Activated CD8-positive, alpha-beta T cell treated with anti-CD3 and anti-CD28 coated beads for 36 hours (primary cell): ENCODE measurements around the gene TEDDM1. TPM values are rescaled to one million over a fixed set of nuclear protein-coding genes. Genes with fewer than 3 reads are reported as not detected.

Source experiments
- ATAC-seq: fragments of 200-7000 bp; cut with Tn5 transposase; one replicate; pipeline ENCODE4 v1.10.0; 2021; ENCODE audit warnings: mild to moderate bottlenecking, moderate library complexity
- CTCF ChIA-PET: fragments of 350-600 bp; sonication (Branson Sonifier 250); formaldehyde crosslinking; loops from one replicate; lab custom pipeline; 2021; ENCODE audit warnings: antibody characterized with exemption; lab: Charles Lee
- POLR2A ChIA-PET: fragments of 350-600 bp; sonication (Branson Sonifier 250); formaldehyde crosslinking; loops from one replicate; lab custom pipeline; 2021; ENCODE audit warnings: antibody characterized with exemption; lab: Charles Lee
- DNase-seq: peaks from one replicate; pipeline ENCODE4 v3.0.0-alpha.2; 2020
- H3K27ac Mint-ChIP-seq: one replicate; pipeline ENCODE4 v1.8.0; 2021; ENCODE audit warnings: mild to moderate bottlenecking, mixed read lengths
- H3K27me3 Mint-ChIP-seq: one replicate; pipeline ENCODE4 v1.8.0; 2021; ENCODE audit warnings: mixed read lengths
- H3K36me3 Mint-ChIP-seq: one replicate; pipeline ENCODE4 v1.8.0; 2021; ENCODE audit warnings: low read depth, mixed read lengths
- H3K4me1 Mint-ChIP-seq: one replicate; pipeline ENCODE4 v1.8.0; 2021; ENCODE audit warnings: low read depth, mixed read lengths
- H3K4me3 Mint-ChIP-seq: one replicate; pipeline ENCODE4 v1.8.0; 2021; ENCODE audit warnings: mild to moderate bottlenecking, moderate library complexity, mixed read lengths
- H3K9me3 Mint-ChIP-seq: one replicate; pipeline ENCODE4 v1.8.0; 2021; ENCODE audit warnings: mixed read lengths
- intact Hi-C: fragments of 100-400 bp; cut with micrococcal nuclease; formaldehyde crosslinking; loops from one replicate; pipeline ENCODE4 v1.10.0; 2022
- total RNA-seq, 2 experiments: library from RNA; stranded (reverse); gene quantifications; one replicate each; pipeline ENCODE4 v1.2.3, GENCODE V29; 2021
- TF ChIP-seq, protein P1 (sequence below): fragments of 200-600 bp; IDR thresholded peaks from one replicate; pipeline ENCODE4 v1.8.0; 2022; ENCODE audit warnings: antibody characterized with exemption, mild to moderate bottlenecking

Gene TEDDM1
- total RNA-seq, 2 experiments from 2014 or later, result not detected

DNA sequence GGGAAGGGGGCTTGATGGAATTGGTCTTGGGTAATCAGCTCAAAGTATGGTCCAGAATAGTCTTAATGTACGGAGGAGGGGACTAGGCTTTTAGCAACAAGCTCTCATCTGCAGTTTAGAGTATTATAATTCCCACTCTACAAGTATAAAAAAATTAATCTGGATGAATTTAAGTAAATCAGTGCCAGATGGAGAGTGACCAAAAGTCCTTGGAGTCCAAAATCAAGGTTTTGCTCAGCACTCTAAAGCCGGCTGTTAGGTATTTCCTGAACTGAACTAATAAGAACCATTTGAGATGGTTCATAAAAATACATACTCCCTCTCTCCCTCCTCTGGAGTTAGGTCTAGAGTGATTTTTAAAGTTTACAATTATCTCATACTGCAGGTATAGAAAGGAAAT, 32.5 kb downstream of the TEDDM1 start:
- no peaks in the 10 kb centered on the region for H3K4me1 Mint-ChIP-seq
- no peak for ATAC-seq
- ChIA-PET POLR2A (no interaction called here), CTCF (no interaction called here)
- intact Hi-C loops, result no loop called here
- TF ChIP-seq, protein P1, sequence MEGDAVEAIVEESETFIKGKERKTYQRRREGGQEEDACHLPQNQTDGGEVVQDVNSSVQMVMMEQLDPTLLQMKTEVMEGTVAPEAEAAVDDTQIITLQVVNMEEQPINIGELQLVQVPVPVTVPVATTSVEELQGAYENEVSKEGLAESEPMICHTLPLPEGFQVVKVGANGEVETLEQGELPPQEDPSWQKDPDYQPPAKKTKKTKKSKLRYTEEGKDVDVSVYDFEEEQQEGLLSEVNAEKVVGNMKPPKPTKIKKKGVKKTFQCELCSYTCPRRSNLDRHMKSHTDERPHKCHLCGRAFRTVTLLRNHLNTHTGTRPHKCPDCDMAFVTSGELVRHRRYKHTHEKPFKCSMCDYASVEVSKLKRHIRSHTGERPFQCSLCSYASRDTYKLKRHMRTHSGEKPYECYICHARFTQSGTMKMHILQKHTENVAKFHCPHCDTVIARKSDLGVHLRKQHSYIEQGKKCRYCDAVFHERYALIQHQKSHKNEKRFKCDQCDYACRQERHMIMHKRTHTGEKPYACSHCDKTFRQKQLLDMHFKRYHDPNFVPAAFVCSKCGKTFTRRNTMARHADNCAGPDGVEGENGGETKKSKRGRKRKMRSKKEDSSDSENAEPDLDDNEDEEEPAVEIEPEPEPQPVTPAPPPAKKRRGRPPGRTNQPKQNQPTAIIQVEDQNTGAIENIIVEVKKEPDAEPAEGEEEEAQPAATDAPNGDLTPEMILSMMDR, result no peak
- H3K36me3 Mint-ChIP-seq, result no peaks in the 10 kb centered on the region
- H3K4me3 Mint-ChIP-seq, result no peak overlapping the region
- no peak overlapping the region for H3K27ac Mint-ChIP-seq
- no peaks in the 10 kb centered on the region for H3K9me3 Mint-ChIP-seq
- no peaks in the 10 kb centered on the region for H3K27me3 Mint-ChIP-seq
- no peak for DNase-seq

DNA sequence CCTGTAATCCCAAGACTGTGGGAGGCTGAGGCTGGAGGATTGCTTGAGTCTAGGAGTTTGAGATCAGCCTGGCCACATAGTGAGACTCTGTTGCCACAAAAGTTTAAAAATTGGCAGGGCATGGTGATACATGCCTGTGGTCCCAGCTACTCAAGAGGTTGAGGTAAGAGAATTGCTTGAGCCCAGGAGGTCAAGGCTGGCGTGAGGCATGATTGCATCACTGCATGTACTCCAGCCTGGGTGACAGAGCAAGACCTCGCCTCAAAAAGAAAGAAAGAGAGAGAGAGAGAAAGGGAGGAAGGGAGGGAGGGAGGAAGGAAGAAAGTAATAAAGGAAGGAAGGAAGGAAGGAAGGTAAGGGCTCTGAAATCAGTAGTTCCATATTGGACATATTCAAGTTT, 33.9 kb downstream of the TEDDM1 start:
- no peak for DNase-seq
- H3K36me3 Mint-ChIP-seq, result no peaks in the 10 kb centered on the region
- intact Hi-C loops, result no loop called here

DNA sequence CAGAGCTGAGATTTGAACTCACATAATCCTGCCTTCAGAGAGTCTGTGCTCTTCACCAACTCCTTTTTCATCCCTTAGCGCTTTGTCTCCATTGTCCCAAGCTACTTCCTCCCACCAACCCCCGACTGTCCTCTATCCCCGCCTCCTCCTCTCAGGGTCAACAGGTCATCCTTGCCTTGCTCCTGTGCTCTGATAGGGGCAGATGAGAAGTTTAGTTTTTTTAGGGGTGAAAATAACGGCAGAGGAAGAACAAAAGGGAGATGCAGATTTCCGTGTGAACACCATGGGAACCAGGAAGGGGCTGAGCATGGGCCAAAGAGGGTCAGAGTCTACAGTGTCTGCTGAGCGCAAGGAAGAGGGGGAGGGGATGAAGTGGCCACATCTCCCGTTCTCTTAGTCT, 40.8 kb downstream of the TEDDM1 start:
- DNase-seq (no peak), ATAC-seq (no peak)
- Mint-ChIP-seq H3K27ac (no peak overlapping the region), H3K36me3 (no peaks in the 10 kb centered on the region), H3K4me3 (no peak overlapping the region), H3K4me1 (no peaks in the 10 kb centered on the region), H3K27me3 (no peaks in the 10 kb centered on the region), H3K9me3 (no peaks in the 10 kb centered on the region)
- CTCF ChIA-PET, result no interaction called here
- intact Hi-C loops, result no loop called here
- POLR2A ChIA-PET, result no interaction called here
- TF ChIP-seq, protein P1, result no peak

More for the DNA sequence above, 33.9 kb downstream of the TEDDM1 start:
- POLR2A ChIA-PET, result no interaction called here
- CTCF ChIA-PET, result no interaction called here
- TF ChIP-seq, protein P1, result no peak
- no peaks in the 10 kb centered on the region for H3K27me3 Mint-ChIP-seq
- H3K9me3 Mint-ChIP-seq, result no peaks in the 10 kb centered on the region
- no peak overlapping the region for H3K4me3 Mint-ChIP-seq
- no peak for ATAC-seq
- no peaks in the 10 kb centered on the region for H3K4me1 Mint-ChIP-seq
- H3K27ac Mint-ChIP-seq, result no peak overlapping the region

DNA sequence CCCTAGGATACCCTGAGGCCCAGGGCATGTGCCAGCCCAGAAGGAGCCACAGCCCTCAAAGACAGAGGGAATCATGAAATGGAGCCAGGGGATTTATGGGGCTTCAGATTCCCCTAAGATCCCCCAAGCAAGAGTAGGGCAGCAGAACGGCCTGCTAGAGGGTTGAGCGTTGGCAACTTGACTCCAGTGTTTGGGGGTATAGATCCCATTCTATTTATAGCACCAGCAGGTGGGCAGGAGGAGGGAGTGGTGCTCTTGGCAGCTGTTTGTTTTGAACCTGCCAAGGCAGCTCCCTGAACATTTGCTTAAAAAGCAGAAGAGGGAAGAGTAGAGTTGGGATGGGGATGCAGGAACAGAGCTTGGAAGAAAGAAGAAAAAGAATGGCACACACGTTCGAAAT, 42.6 kb downstream of the TEDDM1 start:
- no peaks in the 10 kb centered on the region for H3K36me3 Mint-ChIP-seq
- CTCF ChIA-PET, result no interaction called here
- TF ChIP-seq, protein P1, result no peak

DNA sequence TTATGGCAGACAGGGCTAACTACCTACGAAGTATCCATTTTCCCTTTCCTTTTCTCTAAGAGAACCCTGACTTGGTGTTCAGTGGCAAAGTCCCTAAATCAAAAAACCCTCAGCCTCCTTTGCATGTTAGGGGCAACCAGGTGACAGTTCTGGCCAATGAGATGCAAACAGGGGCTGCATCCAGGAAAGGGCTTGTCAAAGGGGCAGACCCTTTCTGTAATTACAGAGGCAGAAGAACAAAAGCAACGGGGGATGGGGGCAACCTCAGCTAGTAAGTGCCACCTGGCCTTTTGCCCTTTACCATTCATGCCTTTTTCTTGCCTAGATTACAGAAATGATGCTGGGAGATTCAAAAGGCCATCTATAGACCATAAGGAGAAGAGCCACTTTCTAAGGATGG, 43.3 kb downstream of the TEDDM1 start:
- intact Hi-C loops, result no loop called here
- Mint-ChIP-seq H3K4me1 (no peaks in the 10 kb centered on the region), H3K27me3 (no peaks in the 10 kb centered on the region), H3K27ac (no peak overlapping the region), H3K36me3 (no peaks in the 10 kb centered on the region), H3K9me3 (no peaks in the 10 kb centered on the region), H3K4me3 (no peak overlapping the region)
- ChIA-PET CTCF (interaction anchor here (0.6 kb wide), 1 partner anchor 273 kb away, joined by 3 read pairs; no protein-coding TSS in a partner anchor), POLR2A (no interaction called here)
- TF ChIP-seq, protein P1, result no peak
- DNase-seq (peak; percentile 35), ATAC-seq (peak; percentile 68)

More for the DNA sequence above, 42.6 kb downstream of the TEDDM1 start:
- Mint-ChIP-seq H3K27ac (no peak overlapping the region), H3K4me1 (no peaks in the 10 kb centered on the region), H3K27me3 (no peaks in the 10 kb centered on the region), H3K4me3 (no peak overlapping the region), H3K9me3 (no peaks in the 10 kb centered on the region)
- ATAC-seq (no peak), DNase-seq (no peak)
- POLR2A ChIA-PET, result no interaction called here
- intact Hi-C loops, result no loop called here
